HG03457 (cell line): ENCODE data around the gene USH1G.
"Not testable (repeated sequence)": the region's sequence is repeated elsewhere in the genome, so short reads cannot be mapped to it uniquely, and the experiment has no call there.

ENCODE experiments used
- ATAC-seq: cut with Tn5 transposase; IDR thresholded peaks from one replicate; pipeline ENCODE4 v1.9.1; 2021; ENCODE audit warnings: moderate number of reproducible peaks; ENCODE audit not compliant: unreplicated experiment

USH1G gene

GRCh38 chr17:74907012-74907411, 16.0 kb downstream of the USH1G start:
- ATAC-seq, result no peak

GRCh38 chr17:74906214-74906793, 16.8 kb downstream of the USH1G start:
- ATAC-seq, result not testable (repeated sequence)

GRCh38 chr17:74904687-74905409, 18.2 kb downstream of the USH1G start:
- no peak for ATAC-seq

GRCh38 chr17:74903671-74904070, 19.4 kb downstream of the USH1G start:
- no peak for ATAC-seq

GRCh38 chr17:74903034-74903433, 20.0 kb downstream of the USH1G start:
- ATAC-seq, result no peak

- no peak for ATAC-seq
Observed at GRCh38 chr17:74901353-74902135, 21.5 kb downstream of the USH1G start.

- no peak for ATAC-seq
Observed at GRCh38 chr17:74900208-74900607, 22.8 kb downstream of the USH1G start.

- ATAC-seq, result no peak
Observed at GRCh38 chr17:74898376-74898946, 24.6 kb downstream of the USH1G start.

GRCh38 chr17:74893936-74894671, 29.0 kb downstream of the USH1G start:
- no peak for ATAC-seq

GRCh38 chr17:74892974-74893911, 29.8 kb downstream of the USH1G start, which contains the start of gene FADS6:
FADS6 (minus strand) TSS chr17:74893633; CDS start chr17:74893595, 38 bp downstream.
- ATAC-seq, result no peak

GRCh38 chr17:74892013-74892841, 30.8 kb downstream of the USH1G start:
- ATAC-seq, result no peak

GRCh38 chr17:74890554-74890953, 32.5 kb downstream of the USH1G start:
- no peak for ATAC-seq

- ATAC-seq, result no peak
Observed at GRCh38 chr17:74888469-74888868, 34.6 kb downstream of the USH1G start.

GRCh38 chr17:74883241-74883745, 39.8 kb downstream of the USH1G start:
- no peak for ATAC-seq

GRCh38 chr17:74882517-74883240, 40.4 kb downstream of the USH1G start:
- no peak for ATAC-seq

- ATAC-seq, result no peak
Observed at GRCh38 chr17:74881073-74881472, 42.0 kb downstream of the USH1G start.

- no peak for ATAC-seq
Observed at GRCh38 chr17:74879308-74879707, 43.7 kb downstream of the USH1G start.

GRCh38 chr17:74878658-74879057, 44.4 kb downstream of the USH1G start:
- ATAC-seq, result no peak
